OCI-LY1 (cell line): ENCODE results near the gene SFN.

Experiments
- CTCF ChIP-seq: fragments of 200-600 bp; sonication (generic), shearing (Covaris generic); IDR thresholded peaks from 2 replicates; pipeline ENCODE4 v1.5.1; 2017; ENCODE audit warnings: mild to moderate bottlenecking, antibody characterized with exemption, low read length, moderate library complexity, mixed read lengths
- EZH2 ChIP-seq: fragments of 200-600 bp; sonication (generic), shearing (Covaris generic); IDR thresholded peaks from 2 replicates; pipeline ENCODE4 v1.8.0; 2017; ENCODE audit warnings: borderline replicate concordance, mixed run types, mild to moderate bottlenecking, antibody characterized with exemption, low read length, moderate library complexity, mixed read lengths

GRCh38 chr1:26827663-26828062 is 35.3 kb upstream of the SFN start:
- TF ChIP-seq EZH2 (no peak), CTCF (no peak)
